HG03460 (cell line): Measurements from ENCODE around the gene CSH1.
"Not testable (repeated sequence)": the region's sequence is repeated elsewhere in the genome, so short reads cannot be mapped to it uniquely, and the experiment has no call there.

Source experiments
- ATAC-seq: cut with Tn5 transposase; IDR thresholded peaks from one replicate; pipeline ENCODE4 v1.9.1; 2021; ENCODE audit not compliant: unreplicated experiment

The CSH1 gene

GRCh38 chr17:63907161-63907778, 10.9 kb upstream of the CSH1 start:
- ATAC-seq = not testable (repeated sequence)

GRCh38 chr17:63904796-63905195, 8.4 kb upstream of the CSH1 start:
- not testable (repeated sequence) for ATAC-seq

- not testable (repeated sequence) for ATAC-seq
These were observed 7.4 kb upstream of the CSH1 start for GRCh38 chr17:63903787-63904201.

GRCh38 chr17:63901971-63902370, 5.6 kb upstream of the CSH1 start:
- not testable (repeated sequence) for ATAC-seq

GRCh38 chr17:63898899-63899798, 2.8 kb upstream of the CSH1 start:
- ATAC-seq = not testable (repeated sequence)

- not testable (repeated sequence) for ATAC-seq
These were observed 1.6 kb downstream of the CSH1 start for GRCh38 chr17:63894821-63895220.

- ATAC-seq = not testable (repeated sequence)
These were observed 2.4 kb downstream of the CSH1 start for GRCh38 chr17:63894021-63894420.

- not testable (repeated sequence) for ATAC-seq
These were observed 3.9 kb downstream of the CSH1 start for GRCh38 chr17:63892316-63893037.

- not testable (repeated sequence) for ATAC-seq
These were observed 7.1 kb downstream of the CSH1 start for GRCh38 chr17:63889026-63889848.

GRCh38 chr17:63885119-63885518, 11.3 kb downstream of the CSH1 start:
- ATAC-seq = not testable (repeated sequence)

- ATAC-seq = not testable (repeated sequence)
These were observed 13.7 kb downstream of the CSH1 start for GRCh38 chr17:63882626-63883126.

- ATAC-seq = no peak
These were observed 14.3 kb downstream of the CSH1 start, which contains the start of gene GH2 for GRCh38 chr17:63881935-63882601. GH2 (minus strand) TSS chr17:63881944; CDS start chr17:63881801, 143 bp downstream.

GRCh38 chr17:63881337-63881736, 15.0 kb downstream of the CSH1 start:
- not testable (repeated sequence) for ATAC-seq

- no peak for ATAC-seq
These were observed 15.7 kb downstream of the CSH1 start for GRCh38 chr17:63880706-63881105.

- ATAC-seq = not testable (repeated sequence)
These were observed 18.0 kb downstream of the CSH1 start for GRCh38 chr17:63878413-63878812.

- ATAC-seq = not testable (repeated sequence)
These were observed 21.7 kb downstream of the CSH1 start for GRCh38 chr17:63874693-63875092.

- ATAC-seq = not testable (repeated sequence)
These were observed 22.2 kb downstream of the CSH1 start for GRCh38 chr17:63874061-63874626.

GRCh38 chr17:63873577-63873976, 22.8 kb downstream of the CSH1 start, which contains the start of gene CSH2:
CSH2 (minus strand) TSS chr17:63873677; CDS start chr17:63873614, 63 bp downstream.
- ATAC-seq = not testable (repeated sequence)
